ENCODE measurements around the gene ROR2.
"Not testable (repeated sequence)": the region's sequence is repeated elsewhere in the genome, so short reads cannot be mapped to it uniquely, and the experiment has no call there.

Gene ROR2

GRCh38 chr9:91917436-91917835, 32.6 kb downstream of the ROR2 start:
- DNase-seq (ENCODE audit: insufficient read length), result no peak
- TF ChIP-seq POLR2A (IDR thresholded peaks at IDR 0.05; ENCODE audit: low read depth, low read length) (no peak), POLR2AphosphoS5 (IDR thresholded peaks at IDR 0.05; ENCODE audit: low read depth, low read length) (no peak), TAF1 (IDR thresholded peaks at IDR 0.05; ENCODE audit: borderline replicate concordance, low read depth, low read length) (no peak)
- no peak for FAIRE-seq

- FAIRE-seq (no peak), DNase-seq (ENCODE audit: insufficient read length) (no peak)
- no peak for TF ChIP-seq POLR2AphosphoS5 (IDR thresholded peaks at IDR 0.05; ENCODE audit: low read depth, low read length)
- no peak for TF ChIP-seq POLR2A (IDR thresholded peaks at IDR 0.05; ENCODE audit: low read depth, low read length)
- TF ChIP-seq TAF1 (IDR thresholded peaks at IDR 0.05; ENCODE audit: borderline replicate concordance, low read depth, low read length), result no peak
These were observed 34.3 kb downstream of the ROR2 start for GRCh38 chr9:91915524-91916263.

- DNase-seq (ENCODE audit: insufficient read length) (no peak), FAIRE-seq (no peak)
- TF ChIP-seq POLR2A (IDR thresholded peaks at IDR 0.05; ENCODE audit: low read depth, low read length) (no peak), POLR2AphosphoS5 (IDR thresholded peaks at IDR 0.05; ENCODE audit: low read depth, low read length) (no peak), TAF1 (IDR thresholded peaks at IDR 0.05; ENCODE audit: borderline replicate concordance, low read depth, low read length) (no peak)
These were observed 35.1 kb downstream of the ROR2 start for GRCh38 chr9:91914937-91915336.

GRCh38 chr9:91914404-91914803, 35.6 kb downstream of the ROR2 start:
- FAIRE-seq, result no peak
- TF ChIP-seq POLR2A (IDR thresholded peaks at IDR 0.05; ENCODE audit: low read depth, low read length) (no peak), TAF1 (IDR thresholded peaks at IDR 0.05; ENCODE audit: borderline replicate concordance, low read depth, low read length) (no peak), POLR2AphosphoS5 (IDR thresholded peaks at IDR 0.05; ENCODE audit: low read depth, low read length) (no peak)
- DNase-seq (ENCODE audit: insufficient read length), result no peak

GRCh38 chr9:91913986-91914385, 36.0 kb downstream of the ROR2 start:
- FAIRE-seq, result no peak
- TF ChIP-seq TAF1 (IDR thresholded peaks at IDR 0.05; ENCODE audit: borderline replicate concordance, low read depth, low read length) (no peak), POLR2A (IDR thresholded peaks at IDR 0.05; ENCODE audit: low read depth, low read length) (no peak), POLR2AphosphoS5 (IDR thresholded peaks at IDR 0.05; ENCODE audit: low read depth, low read length) (no peak)
- DNase-seq (ENCODE audit: insufficient read length), result no peak

- TF ChIP-seq POLR2A (IDR thresholded peaks at IDR 0.05; ENCODE audit: low read depth, low read length), result no peak
- no peak for TF ChIP-seq POLR2AphosphoS5 (IDR thresholded peaks at IDR 0.05; ENCODE audit: low read depth, low read length)
- TF ChIP-seq TAF1 (IDR thresholded peaks at IDR 0.05; ENCODE audit: borderline replicate concordance, low read depth, low read length), result no peak
- FAIRE-seq (no peak), DNase-seq (ENCODE audit: insufficient read length) (no peak)
These were observed 36.9 kb downstream of the ROR2 start for GRCh38 chr9:91913096-91913495.

- no peak for TF ChIP-seq POLR2AphosphoS5 (IDR thresholded peaks at IDR 0.05; ENCODE audit: low read depth, low read length)
- TF ChIP-seq POLR2A (IDR thresholded peaks at IDR 0.05; ENCODE audit: low read depth, low read length), result no peak
- no peak for TF ChIP-seq TAF1 (IDR thresholded peaks at IDR 0.05; ENCODE audit: borderline replicate concordance, low read depth, low read length)
- DNase-seq (ENCODE audit: insufficient read length) (no peak), FAIRE-seq (no peak)
These were observed 38.4 kb downstream of the ROR2 start for GRCh38 chr9:91911657-91912056.

GRCh38 chr9:91909256-91909655, 40.8 kb downstream of the ROR2 start:
- not testable (repeated sequence) for FAIRE-seq; DNase-seq (ENCODE audit: insufficient read length)

GRCh38 chr9:91908746-91909145, 41.3 kb downstream of the ROR2 start:
- FAIRE-seq (no peak), DNase-seq (ENCODE audit: insufficient read length) (no peak)
- TF ChIP-seq POLR2AphosphoS5 (IDR thresholded peaks at IDR 0.05; ENCODE audit: low read depth, low read length) (no peak), TAF1 (IDR thresholded peaks at IDR 0.05; ENCODE audit: borderline replicate concordance, low read depth, low read length) (no peak), POLR2A (IDR thresholded peaks at IDR 0.05; ENCODE audit: low read depth, low read length) (no peak)

- TF ChIP-seq POLR2AphosphoS5 (IDR thresholded peaks at IDR 0.05; ENCODE audit: low read depth, low read length) (no peak), POLR2A (IDR thresholded peaks at IDR 0.05; ENCODE audit: low read depth, low read length) (no peak), TAF1 (IDR thresholded peaks at IDR 0.05; ENCODE audit: borderline replicate concordance, low read depth, low read length) (no peak)
- DNase-seq (ENCODE audit: insufficient read length) (no peak), FAIRE-seq (no peak)
These were observed 41.8 kb downstream of the ROR2 start for GRCh38 chr9:91908293-91908623.

- no peak for FAIRE-seq
- TF ChIP-seq POLR2A (IDR thresholded peaks at IDR 0.05; ENCODE audit: low read depth, low read length), result no peak
- no peak for TF ChIP-seq POLR2AphosphoS5 (IDR thresholded peaks at IDR 0.05; ENCODE audit: low read depth, low read length)
- DNase-seq (ENCODE audit: insufficient read length), result no peak
These were observed 42.3 kb downstream of the ROR2 start for GRCh38 chr9:91907484-91908292.

- no peak for FAIRE-seq
These were observed 44.0 kb downstream of the ROR2 start for GRCh38 chr9:91905991-91906469.

More at GRCh38 chr9:91905991-91906469, 44.0 kb downstream of the ROR2 start:
- DNase-seq (ENCODE audit: insufficient read length), result no peak
- TF ChIP-seq POLR2AphosphoS5 (IDR thresholded peaks at IDR 0.05; ENCODE audit: low read depth, low read length), result no peak
- TF ChIP-seq POLR2A (IDR thresholded peaks at IDR 0.05; ENCODE audit: low read depth, low read length), result no peak
- TF ChIP-seq TAF1 (IDR thresholded peaks at IDR 0.05; ENCODE audit: borderline replicate concordance, low read depth, low read length), result no peak

All from GM12892 (cell line).